Gastroesophageal sphincter (tissue), 4 donors: ENCODE measurements around the gene SRCIN1. TPM values are rescaled to one million over a fixed set of nuclear protein-coding genes. Genes with fewer than 3 reads are reported as not detected.

Experiments used
- ATAC-seq: fragments of 150-250 bp; one replicate; pipeline ENCODE4 v1.9.1; 2016; ENCODE audit warnings: mild to moderate bottlenecking, moderate library complexity
- H3K27ac ChIP-seq, 4 donors: fragments of 200-600 bp; sonication (generic) in 3 of 4; 1 replicate in 3 of 4; 2 replicates in 1 of 4; pipeline ENCODE4 v1.5.1; 2016 to 2019
- H3K27me3 ChIP-seq: fragments of 200-600 bp; sonication (generic); one replicate; pipeline ENCODE4 v1.5.1; 2019
- H3K36me3 ChIP-seq, 2 donors: fragments of 200-600 bp; sonication (generic); one replicate each; pipeline ENCODE4 v1.5.1; 2019; ENCODE audit warnings: control low read depth in 1 of 2
- H3K4me1 ChIP-seq, 3 donors: fragments of 200-600 bp; sonication (generic); 1 replicate in 2 of 3; 2 replicates in 1 of 3; pipeline ENCODE4 v1.5.1; 2016 to 2019; ENCODE audit warnings: control low read depth in 2 of 3
- H3K4me3 ChIP-seq, 2 donors: fragments of 200-600 bp; sonication (generic); one replicate each; pipeline ENCODE4 v1.5.1; 2019; ENCODE audit warnings: mild to moderate bottlenecking in 1 of 2, moderate library complexity in 1 of 2
- H3K9me3 ChIP-seq, 3 donors: fragments of 200-600 bp; sonication (generic); one replicate each; pipeline ENCODE4 v1.5.1; 2017 to 2019; ENCODE audit warnings: control low read depth in 2 of 3
- CTCF ChIP-seq, 4 experiments: fragments of 200-600 bp in 2 of 4; fragments of 450-650 bp in 2 of 4; sonication (generic) in 1 of 4; IDR thresholded peaks; one replicate each; pipeline ENCODE4 v1.5.1; 2017 to 2019; ENCODE audit warnings: antibody characterized with exemption in 4 of 4, mild to moderate bottlenecking in 2 of 4, moderate library complexity in 2 of 4
- EP300 ChIP-seq: sonication (generic); formaldehyde crosslinking; IDR thresholded peaks from one replicate; pipeline ENCODE4 v1.6.1; 2017; ENCODE audit warnings: antibody characterized with exemption, mild to moderate bottlenecking
- POLR2A ChIP-seq, 2 donors: fragments of 450-650 bp; IDR thresholded peaks; one replicate each; pipeline ENCODE4 v1.6.1; 2017; ENCODE audit warnings: antibody characterized with exemption in 2 of 2, mild to moderate bottlenecking in 2 of 2, moderate library complexity in 1 of 2
- POLR2AphosphoS5 ChIP-seq: sonication (generic); formaldehyde crosslinking; IDR thresholded peaks from one replicate; pipeline ENCODE4 v1.6.1; 2017; ENCODE audit warnings: antibody characterized with exemption
- WGBS, 2 donors: methylation state at CpG; one replicate each; pipeline ENCODE4 v1.1.5; 2018; ENCODE audit warnings: low coverage in 1 of 2; 5-methylcytosine and 5-hydroxymethylcytosine counted together
- total RNA-seq, 4 donors: library from RNA; depleted of rRNA; stranded (reverse); fragments of >200 nt; gene quantifications; one replicate each; pipeline ENCODE4 v1.1.0, GENCODE V29; 2016

SRCIN1 gene
- total RNA-seq, 4 donors from 2014 or later: 0.67 to 2.6 (median 1.5) TPM

GRCh38 chr17:38563362-38564253, 42.1 kb downstream of the SRCIN1 start:
- TF ChIP-seq EP300 (no peak), CTCF (IDR thresholded peaks at IDR 0.05) (no peak), POLR2A (IDR thresholded peaks at IDR 0.05) (no peak), POLR2AphosphoS5 (no peak)
- WGBS, 2 donors: 10 to 20% methylated on average over 2 to 29 of the region's 50 CpGs
- Histone ChIP-seq H3K9me3 (no peaks in the 10 kb centered on the region), H3K27ac (no peak overlapping the region), H3K27me3 (peaks cover 100% of the 10 kb centered on the region), H3K4me3 (no peak overlapping the region), H3K36me3 (no peaks in the 10 kb centered on the region), H3K4me1 (peaks cover 0 to 43% (median 18%) of the 10 kb centered on the region in 3 donors)
- ATAC-seq: no peak

GRCh38 chr17:38562903-38563302, 42.8 kb downstream of the SRCIN1 start:
- H3K27me3 ChIP-seq: peaks cover 98% of the 10 kb centered on the region
- ATAC-seq: no peak
- no peaks in the 10 kb centered on the region for H3K9me3 ChIP-seq
- no peak overlapping the region for H3K4me3 ChIP-seq
- peaks cover 0 to 50% (median 23%) of the 10 kb centered on the region in 3 donors for H3K4me1 ChIP-seq
- no peaks in the 10 kb centered on the region for H3K36me3 ChIP-seq
- 35% methylated on average over 8 of the region's 16 CpGs; no CpG with 5 or more reads in 1 of the 2 donors for WGBS, 2 donors
- no peak for TF ChIP-seq CTCF (IDR thresholded peaks at IDR 0.05)
- TF ChIP-seq POLR2AphosphoS5: no peak
- TF ChIP-seq EP300: no peak
- no peak for TF ChIP-seq POLR2A (IDR thresholded peaks at IDR 0.05)
- no peak overlapping the region for H3K27ac ChIP-seq

- TF ChIP-seq EP300 (no peak), CTCF (IDR thresholded peaks at IDR 0.05) (no peak), POLR2A (IDR thresholded peaks at IDR 0.05) (no peak), POLR2AphosphoS5 (no peak)
- Histone ChIP-seq H3K27ac (no peak overlapping the region), H3K9me3 (no peaks in the 10 kb centered on the region), H3K4me3 (no peak overlapping the region), H3K4me1 (peaks cover 0 to 57% (median 31%) of the 10 kb centered on the region in 3 donors), H3K36me3 (no peaks in the 10 kb centered on the region), H3K27me3 (peaks cover 91% of the 10 kb centered on the region)
- WGBS, 2 donors: 14% methylated on average over 1 of the region's 23 CpGs; no CpG with 5 or more reads in 1 of the 2 donors
- ATAC-seq: no peak
These were observed 43.6 kb downstream of the SRCIN1 start for GRCh38 chr17:38562215-38562569.

- TF ChIP-seq POLR2AphosphoS5: no peak
- no peak for TF ChIP-seq EP300
- no peak for TF ChIP-seq CTCF (IDR thresholded peaks at IDR 0.05)
- TF ChIP-seq POLR2A (IDR thresholded peaks at IDR 0.05): no peak
- H3K4me1 ChIP-seq: peaks cover 0 to 60% (median 32%) of the 10 kb centered on the region in 3 donors
- H3K4me3 ChIP-seq: no peak overlapping the region
- no peak for ATAC-seq
- H3K27me3 ChIP-seq: peaks cover 89% of the 10 kb centered on the region
- no peaks in the 10 kb centered on the region for H3K36me3 ChIP-seq
- WGBS, 2 donors: no CpG with 5 or more reads among the region's 105 CpGs
- H3K9me3 ChIP-seq: no peaks in the 10 kb centered on the region
- no peak overlapping the region for H3K27ac ChIP-seq
These were observed 44.1 kb downstream of the SRCIN1 start for GRCh38 chr17:38561416-38562214.
